ENCODE results near the gene GBP7. TPM values are rescaled to one million over a fixed set of nuclear protein-coding genes. Genes with fewer than 3 reads are reported as not detected.
A peak's percentile ranks its signal among the peaks of the same experiment; 100 is the strongest.

GBP7 gene
- total RNA-seq, 1 donor: not detected

DNA sequence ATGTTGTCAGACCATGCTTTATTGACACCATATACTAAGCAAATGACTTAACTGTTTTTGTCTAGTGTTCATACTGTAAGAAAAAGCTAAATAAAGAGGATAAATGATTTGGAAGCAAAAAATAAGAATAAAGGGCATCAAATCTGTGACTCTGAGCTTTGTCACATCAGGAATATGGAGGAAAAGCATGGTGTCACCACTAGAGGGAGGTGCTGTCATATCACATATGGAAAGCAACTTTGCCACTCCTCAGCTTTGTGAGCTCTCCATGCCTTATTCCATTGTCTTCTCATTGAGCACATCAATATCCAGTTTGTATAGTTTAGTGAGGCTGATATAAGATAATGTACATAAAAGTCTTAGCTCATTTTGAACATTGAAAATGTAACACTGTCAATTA, 90.0 kb downstream of the GBP7 start:
- TF ChIP-seq, protein P1, sequence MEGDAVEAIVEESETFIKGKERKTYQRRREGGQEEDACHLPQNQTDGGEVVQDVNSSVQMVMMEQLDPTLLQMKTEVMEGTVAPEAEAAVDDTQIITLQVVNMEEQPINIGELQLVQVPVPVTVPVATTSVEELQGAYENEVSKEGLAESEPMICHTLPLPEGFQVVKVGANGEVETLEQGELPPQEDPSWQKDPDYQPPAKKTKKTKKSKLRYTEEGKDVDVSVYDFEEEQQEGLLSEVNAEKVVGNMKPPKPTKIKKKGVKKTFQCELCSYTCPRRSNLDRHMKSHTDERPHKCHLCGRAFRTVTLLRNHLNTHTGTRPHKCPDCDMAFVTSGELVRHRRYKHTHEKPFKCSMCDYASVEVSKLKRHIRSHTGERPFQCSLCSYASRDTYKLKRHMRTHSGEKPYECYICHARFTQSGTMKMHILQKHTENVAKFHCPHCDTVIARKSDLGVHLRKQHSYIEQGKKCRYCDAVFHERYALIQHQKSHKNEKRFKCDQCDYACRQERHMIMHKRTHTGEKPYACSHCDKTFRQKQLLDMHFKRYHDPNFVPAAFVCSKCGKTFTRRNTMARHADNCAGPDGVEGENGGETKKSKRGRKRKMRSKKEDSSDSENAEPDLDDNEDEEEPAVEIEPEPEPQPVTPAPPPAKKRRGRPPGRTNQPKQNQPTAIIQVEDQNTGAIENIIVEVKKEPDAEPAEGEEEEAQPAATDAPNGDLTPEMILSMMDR (IDR thresholded peaks at IDR 0.05; ENCODE audit: insufficient read depth, low read length): peak; percentile 64
- H3K4me3 ChIP-seq (ENCODE audit: low read depth, low read length): no peak overlapping the region
- DNase-seq (ENCODE audit: low read depth): peak; percentile 64

Other genes with a start within 250 kb of the GBP7 start
- 23.0 and 44.2 TPM in 2 replicates for gene KYAT3, start 183.4 kb downstream of the GBP7 start, total RNA-seq (ENCODE audit: low replicate concordance)
- 13.7 and 15.8 TPM in 2 replicates for gene RBMXL1, start 183.4 kb downstream of the GBP7 start, total RNA-seq (ENCODE audit: low replicate concordance)
- 28.6 and 65.3 TPM in 2 replicates for gene GBP3, start 153.1 kb downstream of the GBP7 start, total RNA-seq (ENCODE audit: low replicate concordance)
- gene GBP1, start 110.8 kb downstream of the GBP7 start, total RNA-seq (ENCODE audit: low replicate concordance): 16.7 and 49.2 TPM in 2 replicates
- 19.8 and 75.5 TPM in 2 replicates for gene GBP2, start 49.9 kb downstream of the GBP7 start, total RNA-seq (ENCODE audit: low replicate concordance)
- 0.09 and 3.7 TPM in 2 replicates for gene GBP4, start 22.9 kb upstream of the GBP7 start, total RNA-seq (ENCODE audit: low replicate concordance)
- gene GBP5, start 96.9 kb upstream of the GBP7 start, total RNA-seq (ENCODE audit: low replicate concordance): under 0.01 TPM in 1 of 2 replicates, not detected in the other
- gene GBP6, start 188.1 kb upstream of the GBP7 start, total RNA-seq (ENCODE audit: low replicate concordance): not detected in 2 replicates

Measured in fibroblast of the aortic adventitia (primary cell).